Kidney capillary endothelial cell (primary cell): ENCODE data around the gene ZNF423.

ENCODE experiments used
- DNase-seq: peaks from one replicate; pipeline ENCODE4 v3.0.0-alpha.2; 2018; ENCODE audit warnings: low spot score

Gene ZNF423

DNA sequence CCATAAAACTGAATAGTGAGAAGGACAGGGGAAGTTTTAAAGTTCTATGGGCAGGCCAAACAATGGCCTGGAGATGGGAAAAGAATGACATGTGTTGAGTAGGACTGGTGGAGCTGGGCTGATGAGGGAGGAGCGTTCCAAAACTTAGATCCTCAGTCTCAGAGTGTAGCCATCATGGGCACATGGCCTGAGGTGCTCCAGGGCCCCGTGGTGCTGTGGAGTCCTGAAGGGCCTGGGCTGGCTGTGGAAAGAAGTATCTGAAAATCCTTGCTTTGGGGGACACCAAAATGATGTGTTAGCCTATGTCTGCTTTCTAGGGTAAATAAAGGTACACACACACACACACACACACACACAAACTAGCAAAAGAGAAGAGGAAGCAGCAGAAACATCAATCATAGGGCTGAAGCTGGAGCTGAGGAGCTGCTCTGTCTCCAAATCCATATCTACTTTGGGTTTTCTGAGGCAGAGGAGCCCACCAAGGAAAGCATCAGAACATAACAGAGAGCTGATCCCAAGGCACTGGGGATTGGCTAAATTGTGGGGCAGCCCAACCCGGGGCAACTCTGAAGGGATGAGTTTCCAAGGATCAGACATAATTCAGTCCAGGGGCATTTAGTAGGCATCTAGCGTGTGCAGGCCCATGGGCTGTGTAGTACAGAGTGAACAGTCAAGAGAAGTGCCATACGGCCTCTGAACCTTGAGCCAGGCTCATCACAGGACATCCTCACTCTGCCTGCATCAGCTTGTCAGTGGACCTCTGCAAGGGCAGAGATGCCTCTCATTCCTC lies 397.1 kb downstream of the ZNF423 start:
- no peak for DNase-seq

GRCh38 chr16:49458243-49458642 lies 397.7 kb downstream of the ZNF423 start:
- DNase-seq, result no peak

- DNase-seq, result no peak
These were observed 398.7 kb downstream of the ZNF423 start for GRCh38 chr16:49457196-49457595.

- DNase-seq, result no peak
These were observed 399.1 kb downstream of the ZNF423 start for GRCh38 chr16:49456763-49457162.

DNA sequence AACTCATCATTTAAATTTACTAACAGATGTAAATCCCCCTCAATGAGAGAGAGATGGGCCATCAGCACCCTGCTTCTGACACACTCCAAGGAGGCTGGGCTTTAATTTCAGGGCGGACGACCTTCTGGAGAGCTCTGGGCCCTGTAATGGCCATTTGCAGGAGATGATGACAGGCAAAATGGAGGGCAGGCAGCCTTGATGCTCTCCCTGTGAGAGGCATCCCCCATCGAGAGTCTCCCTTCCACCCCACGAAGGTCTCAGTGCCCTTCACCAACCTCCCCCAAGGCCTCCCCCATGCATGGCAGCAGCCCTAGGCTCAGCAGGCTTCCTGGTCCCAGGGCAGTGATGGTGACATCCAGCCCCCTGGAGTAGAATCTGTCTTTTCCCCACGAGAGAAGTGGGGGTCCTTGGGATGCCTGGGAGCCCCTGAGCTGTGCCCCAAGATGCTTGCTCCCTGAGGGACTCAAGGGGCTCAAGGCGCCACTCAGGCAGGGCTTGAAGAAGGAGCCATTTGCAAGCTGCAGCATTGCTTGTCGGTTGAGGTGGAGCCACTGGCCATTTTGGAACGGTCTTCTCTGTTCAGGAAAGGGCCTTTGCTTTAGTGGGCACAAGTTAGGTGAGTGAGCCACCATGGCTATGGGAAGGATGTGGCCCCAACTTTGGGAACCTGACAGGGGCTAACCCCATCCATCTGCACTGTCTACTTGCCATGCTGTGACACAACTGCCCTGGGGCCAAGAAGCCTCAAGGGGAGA lies 399.7 kb downstream of the ZNF423 start:
- DNase-seq, result no peak

- no peak for DNase-seq
These were observed 400.5 kb downstream of the ZNF423 start for GRCh38 chr16:49455181-49455990.

DNA sequence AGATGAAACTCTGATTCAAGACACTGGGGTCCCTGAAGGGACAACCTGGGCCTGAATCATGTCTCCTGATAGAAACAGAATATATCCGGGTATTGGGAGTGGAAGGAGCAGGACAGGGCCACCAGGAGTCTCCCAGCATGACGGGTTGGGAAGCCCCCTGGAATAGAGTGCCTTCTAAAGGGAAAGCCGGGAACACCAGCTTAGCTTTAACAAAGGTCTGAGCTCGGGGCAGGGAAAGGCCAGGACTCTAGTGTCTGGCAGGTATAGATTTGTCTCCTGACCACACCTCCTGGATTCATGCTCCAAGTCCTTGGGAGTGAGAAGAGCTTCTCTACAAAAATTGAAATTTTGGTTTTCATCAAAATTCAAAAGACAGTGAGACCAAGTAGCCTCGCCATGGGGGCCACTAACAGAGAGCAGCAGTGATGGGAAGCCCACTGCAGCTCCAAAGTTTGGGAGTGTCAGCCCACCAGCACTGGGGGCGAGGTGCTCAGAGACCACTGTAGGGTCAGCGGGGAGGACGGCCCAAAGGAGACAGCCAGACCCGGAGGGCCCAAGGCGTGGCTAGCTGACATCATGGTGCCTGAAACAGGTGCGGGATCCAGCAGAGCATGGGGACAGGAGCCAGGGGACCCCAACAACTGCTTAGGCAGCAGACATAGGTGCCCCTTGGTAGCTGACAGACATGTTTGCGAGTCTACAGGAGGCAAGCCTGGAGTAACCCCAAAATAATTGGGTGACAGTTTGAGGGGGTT lies 401.3 kb downstream of the ZNF423 start:
- no peak for DNase-seq

GRCh38 chr16:49453983-49454382 lies 401.9 kb downstream of the ZNF423 start:
- no peak for DNase-seq

- no peak for DNase-seq
These were observed 402.9 kb downstream of the ZNF423 start for GRCh38 chr16:49453021-49453420.

DNA sequence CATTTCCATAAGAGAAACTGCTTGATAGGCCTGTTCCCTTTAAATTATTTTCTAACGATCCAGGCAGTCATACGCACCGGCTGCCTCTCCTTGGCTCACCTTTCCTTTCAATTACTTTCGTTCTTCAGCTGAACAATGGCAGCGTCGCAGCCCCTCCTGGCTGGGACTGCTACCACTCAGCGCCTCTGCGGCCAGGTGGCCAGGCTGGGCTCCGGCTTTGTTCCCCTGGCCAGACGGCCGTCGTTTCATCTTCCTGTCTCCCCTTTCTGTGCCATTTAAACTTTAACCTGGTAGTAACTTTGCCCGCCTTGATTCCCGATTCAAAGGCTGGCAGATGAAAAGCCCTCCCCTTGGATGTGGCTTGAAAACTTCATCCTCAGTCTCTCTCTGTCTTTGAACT lies 403.3 kb downstream of the ZNF423 start:
- DNase-seq, result no peak

DNA sequence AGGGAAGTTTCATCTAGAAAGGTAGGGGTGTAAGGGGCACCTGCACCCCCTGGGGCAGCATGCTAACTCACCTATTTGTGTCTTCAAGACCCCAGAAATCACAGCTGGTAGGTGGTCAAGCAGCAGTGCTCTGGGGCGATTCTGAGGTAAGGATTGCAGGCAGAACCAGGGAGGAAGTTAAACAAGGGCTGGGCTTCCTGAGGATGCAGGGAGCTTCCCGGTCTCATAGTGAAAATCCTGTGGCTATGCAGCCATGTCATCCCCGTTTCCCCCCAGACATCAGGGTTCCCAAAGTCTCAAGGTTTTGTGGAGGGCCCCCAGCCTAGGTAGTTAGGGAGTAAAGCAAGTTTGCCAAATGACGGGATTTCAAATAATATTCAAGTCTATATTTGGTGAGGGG lies 403.8 kb downstream of the ZNF423 start:
- no peak for DNase-seq

GRCh38 chr16:49446805-49447204 lies 409.1 kb downstream of the ZNF423 start:
- no peak for DNase-seq

DNA sequence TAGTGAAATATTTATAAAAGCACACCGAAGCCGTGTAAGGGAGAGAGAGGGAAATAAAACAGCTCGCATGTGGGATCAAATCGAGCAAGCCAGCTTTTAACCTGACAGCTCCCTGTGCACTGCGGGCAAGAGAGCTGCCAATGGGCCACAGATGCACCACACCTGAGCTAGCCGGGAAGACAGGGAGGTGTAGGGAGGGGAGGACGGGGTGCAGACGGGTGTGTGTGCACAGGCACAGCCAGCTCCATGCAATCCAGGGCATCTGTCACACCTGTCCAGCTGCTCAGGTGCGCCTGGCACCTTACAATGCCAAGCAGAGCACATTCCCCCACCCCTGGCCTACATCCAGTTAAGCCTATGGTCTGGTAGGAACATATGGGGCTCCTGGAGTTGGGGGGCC lies 412.3 kb downstream of the ZNF423 start:
- DNase-seq, result no peak

DNA sequence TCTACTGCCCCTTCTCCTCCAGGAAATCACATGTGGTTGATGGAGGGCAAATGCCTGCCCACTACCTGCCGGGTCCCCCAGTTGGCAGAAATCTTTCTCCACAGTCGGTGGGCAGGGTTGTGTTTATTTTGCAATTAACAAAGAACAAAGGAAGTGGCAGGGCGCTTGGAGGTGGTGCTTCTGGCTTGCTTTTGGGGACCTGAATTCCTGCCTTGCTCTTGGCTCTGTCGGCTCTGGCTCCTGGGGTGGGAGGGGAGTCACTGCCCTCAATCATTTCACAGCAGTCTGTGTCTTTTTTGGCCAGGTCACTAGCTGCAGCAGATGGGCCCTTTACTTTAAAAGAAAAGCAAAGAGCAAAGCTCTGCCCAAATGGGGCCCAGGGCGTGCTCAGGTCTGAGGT lies 413.1 kb downstream of the ZNF423 start:
- no peak for DNase-seq

DNA sequence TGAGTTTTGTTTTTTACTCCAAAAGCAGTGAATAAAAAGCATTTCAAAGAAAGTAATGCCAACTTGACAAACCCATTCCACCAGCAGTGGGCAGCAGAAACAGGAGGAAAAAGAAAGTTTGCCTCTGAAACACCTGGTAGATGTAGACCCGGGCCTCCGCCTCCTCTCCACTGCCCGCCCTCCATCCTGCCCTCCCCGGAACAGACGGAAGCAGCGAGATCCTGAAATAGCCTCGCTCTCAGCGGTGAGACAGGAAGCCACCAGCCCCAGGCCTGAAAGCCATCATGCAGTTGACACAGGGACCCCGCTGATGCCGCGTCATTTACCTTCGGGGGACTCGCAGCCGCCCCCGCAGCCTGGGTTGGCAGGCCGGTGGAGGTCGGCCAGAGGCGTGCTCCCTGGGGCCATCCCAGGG lies 414.5 kb downstream of the ZNF423 start:
- peak; percentile 51 for DNase-seq

DNA sequence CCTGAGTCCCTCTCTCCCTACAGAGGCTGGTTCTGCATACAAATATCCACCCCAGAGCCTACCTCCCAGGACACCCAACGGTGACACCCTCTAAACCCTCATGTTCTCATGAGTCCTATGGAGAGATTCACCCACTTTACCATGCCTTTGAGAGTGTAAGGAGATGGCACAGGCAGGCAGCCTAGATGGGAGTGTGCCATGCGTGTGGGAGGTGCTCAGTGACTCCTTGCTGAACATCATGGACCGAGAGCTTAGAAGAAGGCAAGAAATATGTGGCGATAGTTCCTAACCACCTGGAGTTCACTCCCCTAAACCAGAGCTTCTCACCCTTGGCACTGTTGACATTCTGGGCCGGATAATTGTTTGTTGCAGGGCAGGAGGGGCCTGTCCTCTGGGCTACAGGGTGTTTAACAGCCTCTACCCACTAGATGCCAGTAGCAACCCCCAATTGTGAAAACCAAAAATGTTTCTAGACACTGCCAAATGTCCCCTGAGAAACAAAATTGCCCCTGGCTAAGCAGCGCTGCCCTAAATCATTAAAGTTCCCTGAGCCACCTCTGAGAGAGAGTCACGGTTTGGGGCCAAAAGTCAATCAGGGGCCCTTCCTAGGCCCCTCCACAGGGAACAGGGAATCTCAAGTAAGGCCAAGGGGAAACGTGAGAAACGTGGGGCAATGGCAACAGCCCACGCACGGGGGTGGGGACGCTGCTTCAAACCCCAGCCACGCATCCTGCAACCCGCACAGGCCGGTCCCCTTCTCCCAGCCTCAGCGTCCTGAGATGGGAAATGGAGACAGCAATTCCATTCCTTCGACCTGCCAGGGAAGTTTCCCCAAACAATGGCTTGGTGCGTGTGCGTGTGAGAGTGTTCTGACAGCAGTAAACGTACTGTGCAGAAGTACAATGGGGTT lies 415.5 kb downstream of the ZNF423 start:
- DNase-seq, result peak; percentile 18

- DNase-seq, result no peak
These were observed 416.2 kb downstream of the ZNF423 start for GRCh38 chr16:49439676-49440075.

GRCh38 chr16:49439050-49439449 lies 416.9 kb downstream of the ZNF423 start:
- DNase-seq, result peak; percentile 9
